ES-I3 (cell line): ENCODE data around the gene UPK3B.
"Not testable (repeated sequence)": the region's sequence is repeated elsewhere in the genome, so short reads cannot be mapped to it uniquely, and the experiment has no call there.

Experiments
- H3K36me3 ChIP-seq: 2 replicates; pipeline ENCODE4 v1.6.1; 2013; ENCODE audit warnings: mild to moderate bottlenecking, low read length, control low read depth, moderate library complexity; ENCODE audit not compliant: insufficient read depth
- H3K4me1 ChIP-seq: 2 replicates; pipeline ENCODE4 v1.6.1; 2013; ENCODE audit warnings: mild to moderate bottlenecking, control low read depth, low read length; ENCODE audit not compliant: insufficient read depth
- H3K9ac ChIP-seq: 2 replicates; pipeline ENCODE4 v1.6.1; 2013; ENCODE audit warnings: low read depth, mild to moderate bottlenecking, low read length, moderate library complexity
- H3K9me3 ChIP-seq: 2 replicates; pipeline ENCODE4 v1.6.1; 2013; ENCODE audit warnings: mild to moderate bottlenecking, low read length, moderate library complexity; ENCODE audit not compliant: control insufficient read depth, insufficient read depth

The UPK3B gene

DNA sequence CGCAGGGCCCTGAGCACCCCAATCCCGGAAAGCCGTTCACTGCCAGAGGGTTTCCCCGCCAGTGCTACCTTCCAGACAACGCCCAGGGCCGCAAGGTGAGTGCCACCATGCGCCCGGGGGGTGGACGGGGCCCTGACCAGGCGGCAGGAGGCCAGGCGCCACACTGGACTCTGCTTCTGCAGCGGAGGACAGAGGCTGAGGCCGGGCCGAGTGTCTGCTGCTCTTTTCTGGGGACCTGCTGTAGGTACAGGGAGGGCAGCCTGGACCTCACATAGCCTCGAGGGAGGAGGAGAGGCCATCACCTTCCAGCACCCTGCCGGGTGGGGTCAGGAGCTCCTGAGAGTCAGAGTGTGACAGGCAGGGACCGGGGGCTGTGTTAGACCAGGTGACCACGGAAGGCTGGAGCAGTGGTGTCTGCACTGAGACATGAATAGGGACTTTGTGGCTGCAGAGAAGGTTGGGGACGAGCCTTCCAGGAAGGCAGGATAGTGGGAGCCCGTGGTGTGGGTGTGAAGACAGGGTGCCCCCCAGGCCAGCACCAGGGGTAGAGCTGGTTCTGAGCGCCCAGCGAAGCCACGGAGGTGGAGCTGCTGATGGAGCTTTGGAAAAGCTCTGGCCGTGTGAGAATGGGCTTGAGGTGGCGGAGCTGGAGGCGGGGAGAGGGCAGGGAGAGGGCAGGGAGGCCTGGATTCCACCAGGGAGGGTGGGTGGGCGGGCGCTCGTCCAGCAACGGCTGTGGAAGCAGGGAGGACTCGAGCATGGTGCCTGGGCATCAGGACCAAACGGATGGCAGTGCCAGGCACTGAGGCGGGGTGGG, 5.8 kb upstream of the UPK3B start:
- H3K9ac ChIP-seq, H3K4me1 ChIP-seq, H3K9me3 ChIP-seq, H3K36me3 ChIP-seq: not testable (repeated sequence)

DNA sequence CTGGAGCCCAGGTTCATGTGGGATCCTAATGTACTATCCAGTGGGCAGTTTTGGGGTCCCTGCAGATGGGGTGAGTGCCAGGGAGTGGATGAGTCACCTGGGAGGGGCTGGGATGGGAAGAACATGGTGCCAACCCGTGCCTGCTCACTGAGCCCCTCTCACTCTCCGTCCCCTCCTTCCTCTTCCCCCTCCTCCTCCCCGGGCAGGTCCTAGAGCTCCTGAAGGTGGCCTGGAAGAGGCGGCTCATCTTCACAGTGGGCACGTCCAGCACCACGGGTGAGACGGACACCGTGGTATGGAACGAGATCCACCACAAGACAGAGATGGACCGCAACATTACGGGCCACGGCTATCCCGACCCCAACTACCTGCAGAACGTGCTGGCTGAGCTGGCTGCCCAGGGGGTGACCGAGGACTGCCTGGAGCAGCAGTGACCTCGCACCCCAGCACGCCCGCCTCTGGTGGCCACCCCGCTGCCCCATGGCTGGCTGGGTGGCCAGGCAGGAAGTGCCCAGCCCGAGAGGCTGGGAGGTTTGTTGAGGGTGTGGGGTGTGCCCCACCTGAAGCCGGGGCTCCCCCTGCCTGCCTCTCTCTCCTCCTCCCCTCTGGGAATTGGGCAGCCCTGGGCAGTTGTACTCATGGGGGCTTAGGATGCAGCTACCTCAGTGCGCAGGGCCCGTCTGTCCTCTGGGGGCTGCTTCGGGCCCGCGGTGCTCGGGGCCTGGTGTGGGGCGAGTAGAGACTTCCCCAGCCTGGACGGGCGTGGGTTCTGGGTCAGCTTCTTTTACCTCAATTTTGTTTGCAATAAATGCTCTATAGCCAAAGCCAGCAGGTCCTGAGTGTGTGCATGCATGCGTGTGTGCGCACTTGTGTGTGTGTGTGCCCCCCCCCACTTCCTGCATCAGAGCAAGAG, 4.9 kb upstream of the UPK3B start:
- Histone ChIP-seq H3K4me1 (peaks cover 6% of the 10 kb centered on the region; the same call in 1 of the 2 replicates), H3K9ac (no peak overlapping the region), H3K9me3 (no peaks in the 10 kb centered on the region), H3K36me3 (no peaks in the 10 kb centered on the region; the same call in 1 of the 2 replicates)

DNA sequence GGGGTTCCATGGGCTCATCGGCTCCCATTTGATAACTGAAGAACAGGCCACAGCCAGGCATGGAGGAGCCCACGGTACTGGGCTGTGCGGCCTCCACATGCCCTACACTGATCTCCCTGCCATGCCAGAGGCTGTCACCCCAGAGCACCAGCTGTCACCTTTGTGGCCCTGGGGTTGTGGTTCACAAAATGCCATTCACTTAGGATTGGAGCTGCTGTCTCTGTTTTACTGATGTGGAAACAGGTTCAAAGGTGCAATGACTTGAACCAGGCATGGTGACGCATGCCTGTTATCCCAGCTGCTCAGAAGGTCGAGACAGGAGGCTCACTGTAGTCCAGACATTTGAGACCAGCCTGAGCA, 4.3 kb upstream of the UPK3B start:
- H3K4me1 ChIP-seq = peaks cover 6% of the 10 kb centered on the region; the same call in 1 of the 2 replicates
- H3K9me3 ChIP-seq = no peaks in the 10 kb centered on the region
- no peak overlapping the region for H3K9ac ChIP-seq
- H3K36me3 ChIP-seq = no peaks in the 10 kb centered on the region; the same call in 1 of the 2 replicates

DNA sequence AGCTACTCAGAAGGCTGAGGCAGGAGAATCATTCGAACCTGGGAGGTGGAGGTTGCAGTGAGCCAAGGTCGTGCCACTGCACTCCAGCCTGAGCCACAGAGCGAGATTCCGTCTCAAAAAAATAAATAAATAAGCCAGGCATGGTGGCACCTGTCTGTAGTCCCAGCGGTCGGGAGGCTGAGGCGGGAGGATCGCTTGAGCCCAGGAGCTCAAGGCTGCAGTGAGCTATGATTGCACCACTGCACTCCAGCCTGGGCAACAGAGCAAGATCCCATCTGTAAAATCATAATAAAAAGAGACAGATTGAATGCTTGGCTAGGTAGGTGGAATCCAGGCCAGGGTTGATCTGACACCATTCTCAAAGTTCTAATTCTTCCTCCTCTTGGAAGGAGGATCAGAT, 3.7 kb upstream of the UPK3B start:
- H3K36me3 ChIP-seq = not testable (repeated sequence)

DNA sequence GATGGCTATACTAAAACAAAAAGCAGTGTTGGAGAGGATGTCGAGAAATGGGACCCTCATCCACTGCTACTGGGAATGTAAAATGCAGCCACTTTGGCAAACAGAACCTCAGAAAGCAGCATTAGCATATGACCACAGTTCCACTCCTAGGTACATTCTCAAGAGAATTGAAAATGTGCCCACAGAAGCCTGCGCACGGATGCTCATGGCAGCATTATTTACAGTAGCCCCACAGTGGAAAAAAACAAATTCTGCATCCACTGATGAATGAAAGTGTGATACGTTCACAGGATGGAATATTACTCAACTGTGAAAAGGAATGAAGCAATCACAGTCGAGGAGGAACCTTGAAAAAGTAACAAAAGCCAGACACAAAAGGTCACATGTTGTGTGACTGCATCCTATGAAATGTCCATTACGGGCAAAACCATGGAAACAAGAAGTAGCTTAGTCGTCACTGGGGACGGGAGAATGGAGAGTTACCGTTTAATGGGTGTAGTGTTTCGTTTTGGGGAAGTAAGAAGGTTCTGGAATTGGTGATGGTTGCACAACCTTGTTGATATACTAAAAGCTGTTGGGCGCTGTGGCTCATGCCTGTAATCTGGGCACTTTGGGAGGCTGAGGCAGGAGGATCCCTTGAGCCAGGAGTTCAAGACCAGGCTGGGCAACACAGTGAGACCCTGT, 2.5 kb upstream of the UPK3B start:
- Histone ChIP-seq H3K9me3 (no peaks in the 10 kb centered on the region), H3K36me3 (no peaks in the 10 kb centered on the region; the same call in 1 of the 2 replicates), H3K9ac (no peak overlapping the region), H3K4me1 (peaks cover 6% of the 10 kb centered on the region; the same call in 1 of the 2 replicates)

More for the DNA sequence above, 3.7 kb upstream of the UPK3B start:
- H3K9me3 ChIP-seq, H3K9ac ChIP-seq, H3K4me1 ChIP-seq: not testable (repeated sequence)

DNA sequence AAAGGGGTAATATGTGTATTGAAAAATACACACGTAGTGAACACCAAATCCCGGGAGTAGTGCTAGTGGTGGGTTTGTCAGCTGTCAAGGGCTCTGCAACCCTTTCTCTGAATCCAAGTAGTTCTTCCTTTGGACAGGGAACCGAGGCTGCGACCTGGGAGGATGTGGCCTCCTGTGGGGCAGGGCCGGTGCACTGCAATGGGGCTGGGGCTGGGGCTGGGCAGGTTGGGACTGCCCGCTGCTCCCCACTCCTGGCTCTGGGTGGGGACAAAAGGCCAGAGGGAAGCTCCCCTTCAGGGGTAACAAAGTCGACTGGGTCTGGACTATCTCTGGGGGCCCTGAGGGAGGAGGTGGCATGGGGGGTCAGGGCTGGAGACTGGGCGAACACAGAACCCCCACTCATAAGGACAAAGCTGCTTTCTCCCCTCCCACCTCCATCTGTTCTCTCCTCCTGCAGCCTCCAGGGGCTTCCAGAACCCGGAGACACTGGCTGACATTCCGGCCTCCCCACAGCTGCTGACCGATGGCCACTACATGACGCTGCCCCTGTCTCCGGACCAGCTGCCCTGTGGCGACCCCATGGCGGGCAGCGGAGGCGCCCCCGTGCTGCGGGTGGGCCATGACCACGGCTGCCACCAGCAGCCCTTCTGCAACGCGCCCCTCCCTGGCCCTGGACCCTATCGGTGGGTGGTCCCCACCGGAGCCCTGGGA, 1.0 kb downstream of the UPK3B start:
- not testable (repeated sequence) for H3K9me3 ChIP-seq, H3K4me1 ChIP-seq, H3K9ac ChIP-seq, H3K36me3 ChIP-seq

DNA sequence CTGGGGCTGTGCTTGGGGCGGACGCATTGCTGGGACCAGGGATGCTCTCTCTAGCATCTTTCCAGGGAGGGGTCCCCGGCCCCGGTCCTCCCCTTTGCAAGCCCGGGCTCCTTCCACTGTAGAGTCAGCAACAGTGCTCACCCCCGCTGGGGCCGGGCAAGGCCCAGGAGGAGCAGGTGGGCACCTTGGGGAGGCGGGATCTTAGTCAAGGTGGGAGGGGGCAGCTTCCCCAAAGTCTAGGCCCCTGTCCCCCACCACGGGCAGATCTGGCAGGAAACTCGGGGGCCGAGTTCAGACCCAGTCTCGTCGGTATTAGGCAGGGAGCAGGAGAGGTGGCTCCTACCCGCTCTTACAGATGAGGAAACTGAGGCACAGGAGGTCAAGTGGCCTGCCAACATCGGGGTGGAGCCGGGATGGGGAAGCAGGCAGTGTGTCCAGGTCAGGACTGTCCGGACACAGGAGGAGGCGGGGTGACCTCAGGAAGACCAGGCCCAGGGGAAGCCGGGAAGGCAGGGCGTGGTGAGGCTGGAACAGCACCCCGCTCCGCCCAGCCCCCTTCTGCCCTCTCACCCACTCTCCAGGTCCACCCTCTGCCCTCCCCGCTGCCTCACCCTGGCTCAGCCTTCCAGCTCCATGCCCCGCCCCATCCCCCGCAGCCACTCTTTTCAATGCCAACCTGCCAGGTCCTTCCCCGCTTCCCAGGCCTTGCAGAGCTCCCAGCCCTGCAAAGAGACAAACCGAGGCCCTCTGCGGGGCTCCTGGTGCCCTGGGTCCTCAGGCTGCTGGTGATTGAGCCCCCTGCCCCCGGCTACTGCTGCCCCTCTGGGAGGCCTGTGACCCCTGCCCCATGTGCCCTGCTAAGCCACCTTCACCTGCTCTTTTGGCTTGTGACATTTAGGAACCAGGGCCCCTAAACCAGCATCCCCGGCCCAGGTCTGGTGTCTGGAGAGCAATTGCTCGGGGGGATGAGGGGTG, 1.8 kb downstream of the UPK3B start:
- not testable (repeated sequence) for H3K9me3 ChIP-seq, H3K9ac ChIP-seq, H3K36me3 ChIP-seq, H3K4me1 ChIP-seq

DNA sequence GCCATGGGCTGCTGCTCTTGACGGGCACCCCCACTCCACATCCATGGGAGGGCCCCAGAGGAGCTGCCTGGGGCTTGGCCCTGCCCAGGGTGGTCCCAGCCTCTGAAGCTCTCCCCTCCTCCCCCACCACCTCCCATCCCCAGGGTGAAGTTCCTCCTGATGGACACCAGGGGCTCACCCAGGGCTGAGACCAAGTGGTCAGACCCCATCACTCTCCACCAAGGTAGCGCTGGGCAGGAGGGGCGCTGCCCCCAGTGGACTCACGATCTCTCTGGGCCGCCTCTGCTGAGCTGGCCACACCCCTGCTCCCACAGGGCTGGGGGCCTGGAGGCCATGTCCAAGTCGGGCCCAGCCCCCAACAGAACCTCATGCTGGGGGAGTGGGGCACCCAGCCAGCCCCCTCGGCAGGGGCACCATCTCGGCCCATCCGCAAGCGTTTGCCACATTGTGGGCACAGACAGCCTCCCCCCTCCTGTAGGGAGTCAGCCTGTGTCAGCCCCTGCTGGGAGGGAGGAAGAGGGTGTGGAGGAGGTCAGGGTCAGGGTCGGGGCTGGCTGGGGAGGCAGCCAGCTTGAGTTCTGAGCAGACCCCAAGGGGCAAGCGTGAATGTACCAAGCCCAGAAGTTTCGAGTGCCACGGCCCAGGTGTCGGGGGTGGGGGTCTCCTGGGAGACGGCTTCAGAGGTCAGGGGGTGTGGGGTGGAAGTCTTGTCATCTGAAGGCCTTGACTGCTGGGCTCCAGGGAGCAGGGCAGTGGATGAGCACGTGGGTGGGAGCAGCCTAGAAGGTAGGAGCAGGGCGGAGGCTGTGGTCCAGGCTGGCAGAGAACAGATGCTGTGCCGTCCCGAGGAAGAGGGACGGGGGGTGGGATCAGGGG, 2.8 kb downstream of the UPK3B start:
- H3K9me3 ChIP-seq = no peaks in the 10 kb centered on the region
- peaks cover 6% of the 10 kb centered on the region; the same call in 1 of the 2 replicates for H3K4me1 ChIP-seq
- H3K36me3 ChIP-seq = no peaks in the 10 kb centered on the region
- H3K9ac ChIP-seq = no peak overlapping the region

DNA sequence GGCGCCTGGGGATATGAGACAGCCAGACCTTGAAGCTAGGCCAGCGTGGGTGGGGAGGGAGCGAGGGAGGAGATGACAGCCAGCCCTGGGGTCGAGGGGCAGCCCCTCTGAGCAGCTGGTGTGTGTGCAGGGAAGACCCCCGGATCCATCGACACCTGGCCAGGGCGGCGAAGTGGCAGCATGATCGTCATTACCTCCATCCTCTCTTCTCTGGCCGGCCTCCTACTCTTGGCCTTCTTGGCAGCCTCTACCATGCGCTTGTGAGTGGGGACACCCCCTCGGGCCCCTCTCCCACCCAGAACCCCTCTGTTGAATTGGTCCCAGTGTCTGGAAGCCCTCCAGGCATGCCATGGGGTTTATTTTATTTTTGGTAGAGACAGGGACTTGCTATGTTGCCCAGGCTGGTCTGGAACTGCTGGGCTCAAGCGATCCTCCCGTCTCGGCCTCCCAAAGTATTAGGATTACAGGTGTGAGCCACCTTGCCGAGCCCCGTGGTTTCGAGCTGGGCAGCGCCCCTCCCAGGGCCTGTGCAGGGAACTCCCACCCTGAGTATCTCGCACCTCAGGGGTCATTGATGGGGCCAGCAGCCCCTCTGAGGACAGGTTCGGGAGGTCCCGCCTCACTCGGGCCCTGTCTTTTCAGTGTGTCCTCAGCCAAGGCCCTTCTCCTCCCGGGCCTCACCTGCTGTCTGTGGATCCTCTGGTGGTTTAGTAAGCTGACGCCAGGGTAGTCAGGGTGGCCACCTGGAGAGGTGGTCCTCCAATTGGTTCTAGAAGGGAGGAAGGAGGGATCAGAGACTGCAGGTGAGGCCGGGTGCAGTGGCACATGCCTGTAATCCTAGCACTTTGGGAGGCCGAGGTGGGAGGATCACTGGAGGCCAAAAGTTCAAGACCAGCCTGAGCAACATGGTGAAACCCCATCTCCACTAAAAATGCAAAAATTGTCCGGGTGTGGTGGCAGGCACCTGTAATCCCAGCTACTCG, 3.8 kb downstream of the UPK3B start:
- H3K4me1 ChIP-seq = peaks cover 6% of the 10 kb centered on the region; the same call in 1 of the 2 replicates
- H3K9ac ChIP-seq = no peak overlapping the region
- H3K36me3 ChIP-seq = no peaks in the 10 kb centered on the region
- H3K9me3 ChIP-seq = no peaks in the 10 kb centered on the region

DNA sequence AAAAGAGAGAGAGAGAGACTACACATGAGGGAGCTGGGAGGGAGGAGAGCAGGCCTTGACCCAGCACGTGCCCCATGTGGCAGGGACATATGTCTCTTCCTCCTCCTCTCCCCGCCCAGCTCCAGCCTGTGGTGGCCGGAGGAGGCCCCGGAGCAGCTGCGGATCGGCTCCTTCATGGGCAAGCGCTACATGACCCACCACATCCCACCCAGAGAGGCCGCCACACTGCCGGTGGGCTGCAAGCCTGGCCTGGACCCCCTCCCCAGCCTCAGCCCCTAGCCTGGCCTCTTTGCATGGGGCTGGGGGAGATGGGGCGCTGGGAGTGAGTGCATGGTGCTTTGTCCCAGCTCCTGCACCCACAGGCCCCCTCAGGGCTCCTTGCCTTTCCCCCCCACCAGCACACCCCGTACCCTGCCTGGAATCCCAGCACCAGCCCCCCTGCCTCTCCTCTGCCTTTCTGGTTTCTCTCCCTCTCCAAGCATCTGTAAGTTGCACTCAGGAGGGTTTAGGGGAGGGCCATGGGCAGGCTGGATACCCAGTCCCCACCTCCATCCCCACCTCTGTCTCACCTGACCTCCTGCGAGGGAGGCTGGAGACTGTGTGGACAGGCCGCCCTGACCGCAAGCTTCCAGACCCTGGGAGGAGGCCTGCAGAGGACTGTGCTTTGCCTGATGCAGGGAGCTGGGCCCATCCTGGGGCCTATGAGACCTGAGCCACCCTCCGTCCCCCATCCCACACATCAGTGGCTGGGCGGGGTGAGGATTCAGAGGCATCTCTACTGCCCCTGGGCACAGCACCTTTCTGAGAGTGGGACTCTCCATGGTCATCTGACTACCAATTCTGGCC, 4.8 kb downstream of the UPK3B start:
- Histone ChIP-seq H3K36me3 (no peaks in the 10 kb centered on the region), H3K9me3 (no peaks in the 10 kb centered on the region), H3K9ac (no peak overlapping the region), H3K4me1 (peaks cover under 1% of the 10 kb centered on the region; the same call in 1 of the 2 replicates)

DNA sequence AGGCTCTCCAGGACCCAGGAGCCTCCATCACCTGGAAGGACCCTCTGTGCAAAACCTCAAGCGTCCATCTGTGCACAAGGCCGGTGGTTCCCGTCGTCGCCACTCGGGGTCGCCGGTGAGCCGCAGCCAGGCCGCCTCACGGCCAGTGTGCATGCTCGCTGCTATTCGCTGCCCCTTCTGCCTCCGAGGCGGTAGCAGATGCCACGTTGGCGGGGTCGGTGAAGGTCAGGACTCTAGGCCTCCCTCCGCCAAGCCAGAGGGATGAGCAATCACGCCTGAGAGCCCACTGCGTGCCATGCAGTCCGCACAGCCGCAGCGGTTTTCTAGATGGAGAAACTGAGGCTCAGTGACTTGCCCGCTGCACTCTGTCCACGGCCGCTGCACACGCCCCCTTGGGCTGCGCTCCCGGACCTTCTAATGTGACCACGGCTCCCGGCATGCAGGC, 5.7 kb downstream of the UPK3B start:
- Histone ChIP-seq H3K4me1 (no peaks in the 10 kb centered on the region; the same call in 1 of the 2 replicates), H3K36me3 (no peaks in the 10 kb centered on the region), H3K9ac (no peak overlapping the region), H3K9me3 (no peaks in the 10 kb centered on the region)
